Measurements from ENCODE around the gene TCAIM.

TCAIM gene

GRCh38 chr3:44444437-44444836, 105.9 kb downstream of the TCAIM start:
- DNase-seq, result no peak

GRCh38 chr3:44444896-44445691, 106.5 kb downstream of the TCAIM start:
- DNase-seq, result no peak

GRCh38 chr3:44445786-44446185, 107.2 kb downstream of the TCAIM start:
- DNase-seq, result no peak

- no peak for DNase-seq
Measured at GRCh38 chr3:44446929-44447328, 108.4 kb downstream of the TCAIM start.

GRCh38 chr3:44451441-44451840, 112.9 kb downstream of the TCAIM start:
- no peak for DNase-seq

- DNase-seq, result no peak
Measured at GRCh38 chr3:44454258-44454657, 115.7 kb downstream of the TCAIM start.

- DNase-seq, result no peak
Measured at GRCh38 chr3:44455318-44455717, 116.8 kb downstream of the TCAIM start.

All from hypothalamus (tissue), 51 donors.